ENCODE data around the gene MEN1.
A peak's percentile ranks its signal among the peaks of the same experiment; 100 is the strongest.

The MEN1 gene

DNA sequence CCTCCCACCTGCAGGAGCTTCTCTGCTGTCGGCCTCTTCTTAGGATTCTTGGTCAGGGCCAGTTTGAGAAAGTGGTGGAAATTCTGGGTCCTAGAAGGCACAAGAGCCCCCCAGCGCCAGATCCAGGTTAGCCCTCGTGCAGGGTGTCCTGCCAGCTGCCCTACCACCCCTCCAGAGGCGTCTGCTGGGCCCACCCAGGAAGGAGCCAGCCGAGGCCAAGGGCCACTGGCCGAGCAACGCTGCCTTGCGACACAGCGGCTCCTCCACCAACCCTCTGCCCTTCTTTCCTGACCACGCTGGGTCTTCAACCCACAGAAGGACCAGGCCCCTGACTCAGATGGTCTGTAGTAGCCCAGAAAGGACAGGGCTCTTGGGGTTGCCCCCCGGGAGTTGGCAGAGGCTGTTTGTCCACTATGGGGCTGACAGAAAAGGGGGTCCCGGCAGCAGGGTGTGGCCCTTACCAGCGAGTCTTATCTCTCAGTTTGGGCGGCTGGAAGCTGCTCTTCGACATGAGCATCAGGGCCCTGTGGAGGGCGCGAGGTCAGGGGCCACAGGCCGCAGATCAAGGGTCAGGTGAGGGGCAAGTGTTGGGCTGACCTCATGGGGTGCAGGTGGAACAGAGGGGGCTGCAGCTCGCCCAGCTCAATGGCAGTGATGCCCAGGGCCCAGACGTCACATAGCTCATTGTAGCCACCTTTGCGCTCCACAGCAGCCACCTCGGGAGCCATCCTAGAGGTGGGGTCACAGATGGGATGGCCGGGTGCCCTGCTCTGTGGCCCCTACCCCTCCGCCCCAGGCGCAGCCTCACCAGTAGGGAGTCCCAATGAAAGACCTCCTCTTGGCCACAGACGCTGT, 9.8 kb downstream of the MEN1 start:
- no peak for DNase-seq

DNA sequence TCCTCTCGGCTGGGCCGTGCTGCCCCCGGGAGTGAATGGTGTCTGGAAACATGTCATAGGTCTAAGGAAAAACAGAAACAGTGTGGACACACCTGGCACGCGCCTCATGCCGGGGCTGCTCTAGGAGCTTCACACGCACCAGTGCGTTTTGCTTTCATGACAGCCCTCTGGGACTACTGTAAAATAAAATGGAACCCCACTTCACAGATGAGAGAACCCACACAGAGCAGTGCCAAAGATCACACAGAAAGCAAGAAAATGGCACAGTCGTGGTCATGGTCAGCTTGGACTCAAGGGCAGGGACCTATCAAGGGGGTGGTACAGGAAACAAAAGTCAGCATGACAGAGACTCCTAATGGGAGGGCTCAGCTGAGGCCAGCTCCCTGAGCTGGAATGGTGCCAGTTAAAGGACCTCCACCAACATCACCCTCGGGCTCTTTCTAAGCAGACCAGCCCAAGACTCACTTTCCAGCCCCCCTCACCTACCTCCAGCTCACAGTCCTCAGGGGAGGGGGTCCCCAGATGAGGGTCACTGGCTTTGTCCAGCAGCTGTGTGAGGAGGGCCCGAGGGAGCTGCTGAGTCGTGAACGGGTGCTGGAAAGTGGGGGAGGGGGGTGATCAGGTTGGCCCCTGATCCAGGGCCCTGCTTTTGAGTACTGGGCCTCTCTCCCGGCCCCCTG, 10.6 kb downstream of the MEN1 start:
- DNase-seq: no peak

DNA sequence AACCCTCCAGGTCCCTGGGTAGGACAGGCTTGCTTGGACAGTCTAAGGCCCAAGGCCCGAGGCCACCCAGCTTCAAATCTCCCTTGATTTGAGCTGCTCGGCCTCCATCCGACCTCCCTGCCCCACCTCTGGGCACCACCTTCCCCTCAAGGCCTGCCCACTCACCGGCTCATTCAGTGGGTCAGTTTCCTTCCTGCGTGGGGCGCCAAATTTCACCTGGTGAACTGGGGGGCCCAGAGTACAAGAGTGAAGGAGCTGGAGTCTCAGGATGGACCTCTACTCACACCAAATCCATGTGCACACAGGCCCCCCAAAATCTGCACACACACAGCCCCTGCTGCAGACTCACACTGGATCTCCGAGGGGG, 11.1 kb downstream of the MEN1 start:
- no peak for DNase-seq

DNA sequence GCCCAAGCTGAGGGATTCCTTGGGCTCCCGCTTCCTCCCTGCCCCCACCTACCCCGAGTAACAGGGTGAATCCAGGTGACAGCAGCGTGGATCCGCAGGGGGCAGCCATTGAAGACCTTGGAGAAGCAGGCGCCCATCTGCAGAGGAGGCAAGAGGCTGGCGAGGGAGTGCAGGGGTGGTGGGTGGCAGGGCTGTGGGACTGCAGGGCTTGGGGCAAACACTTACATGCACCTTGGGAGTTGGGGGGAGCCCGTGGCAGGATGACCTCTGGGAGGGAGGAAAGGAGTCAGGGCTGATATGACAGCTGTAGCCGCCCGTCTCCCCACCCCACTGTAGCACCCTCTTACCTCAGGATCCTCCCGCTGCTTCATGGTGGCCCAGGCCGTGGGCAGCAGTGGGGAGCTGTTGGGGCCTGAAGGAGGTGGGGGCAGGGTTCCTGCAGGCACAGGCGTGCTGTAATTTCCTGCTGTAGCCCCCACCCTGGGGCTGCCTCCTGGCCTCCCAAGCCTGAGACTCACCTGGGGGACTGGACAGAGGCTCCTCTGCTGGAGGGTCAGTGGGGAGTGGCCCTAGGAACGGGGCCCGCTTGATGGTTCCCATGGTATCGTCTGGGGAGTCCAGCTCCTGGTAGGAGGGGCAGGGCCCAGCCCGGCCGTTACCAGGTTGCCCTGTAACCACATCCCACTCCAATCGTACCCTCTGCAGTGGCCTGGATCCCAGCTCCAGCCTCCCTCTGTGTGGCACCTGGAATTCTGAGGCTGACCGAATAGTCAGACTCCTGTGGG, 13.4 kb downstream of the MEN1 start:
- no peak for DNase-seq

DNA sequence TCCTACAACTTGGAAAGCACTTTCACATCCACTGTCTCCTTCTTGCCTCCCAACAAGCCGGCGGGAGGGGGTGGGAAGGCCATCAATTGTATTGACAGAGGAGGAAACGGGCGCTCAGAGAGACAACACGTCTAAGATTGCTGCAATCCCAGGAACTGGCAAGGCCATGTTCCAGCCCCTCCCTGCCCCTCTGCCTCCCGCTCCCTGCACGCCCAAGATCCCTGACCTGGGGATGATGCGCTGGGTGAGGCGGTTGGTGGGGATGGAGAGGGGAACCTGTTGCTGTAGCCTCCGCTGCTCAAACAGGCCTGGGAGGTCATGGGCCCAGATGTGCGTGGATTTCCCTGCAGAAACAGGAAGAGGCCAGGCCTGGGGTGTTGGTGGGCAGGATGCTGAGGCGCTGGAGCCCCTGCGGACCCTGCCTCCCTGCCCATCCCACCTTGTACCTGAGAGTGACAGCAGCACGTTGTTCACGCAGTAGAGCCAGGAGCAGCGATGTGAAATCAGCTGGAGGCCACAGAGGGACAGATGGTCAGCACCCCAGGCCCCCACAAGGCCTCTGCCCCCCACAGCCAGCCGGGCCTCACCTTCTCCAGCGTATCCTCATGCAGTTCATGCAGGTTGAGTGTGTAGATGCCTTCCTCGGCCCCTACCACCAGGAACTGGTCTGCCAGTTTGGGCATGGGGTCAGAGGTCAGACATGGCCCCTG, 14.1 kb downstream of the MEN1 start:
- no peak for DNase-seq

DNA sequence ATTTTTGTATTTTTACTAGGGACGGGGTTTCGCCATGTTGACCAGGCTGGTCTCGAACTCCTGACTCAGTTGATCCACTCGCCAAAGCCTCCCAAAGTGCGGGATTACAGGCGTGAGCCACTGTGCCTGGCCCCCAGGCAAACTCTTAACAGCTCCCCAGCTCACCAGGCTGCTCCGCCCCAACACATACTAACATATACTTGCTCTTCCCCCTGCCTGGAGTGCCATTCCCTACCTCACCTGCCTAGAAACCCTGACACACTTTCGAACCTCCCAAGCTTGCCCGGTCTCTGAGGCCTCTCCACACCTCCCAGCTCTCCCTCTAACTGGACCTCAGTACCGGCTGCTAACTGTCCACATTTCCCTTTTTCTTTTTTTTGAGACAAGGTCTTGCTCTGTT, 15.8 kb downstream of the MEN1 start:
- no peak for DNase-seq

DNA sequence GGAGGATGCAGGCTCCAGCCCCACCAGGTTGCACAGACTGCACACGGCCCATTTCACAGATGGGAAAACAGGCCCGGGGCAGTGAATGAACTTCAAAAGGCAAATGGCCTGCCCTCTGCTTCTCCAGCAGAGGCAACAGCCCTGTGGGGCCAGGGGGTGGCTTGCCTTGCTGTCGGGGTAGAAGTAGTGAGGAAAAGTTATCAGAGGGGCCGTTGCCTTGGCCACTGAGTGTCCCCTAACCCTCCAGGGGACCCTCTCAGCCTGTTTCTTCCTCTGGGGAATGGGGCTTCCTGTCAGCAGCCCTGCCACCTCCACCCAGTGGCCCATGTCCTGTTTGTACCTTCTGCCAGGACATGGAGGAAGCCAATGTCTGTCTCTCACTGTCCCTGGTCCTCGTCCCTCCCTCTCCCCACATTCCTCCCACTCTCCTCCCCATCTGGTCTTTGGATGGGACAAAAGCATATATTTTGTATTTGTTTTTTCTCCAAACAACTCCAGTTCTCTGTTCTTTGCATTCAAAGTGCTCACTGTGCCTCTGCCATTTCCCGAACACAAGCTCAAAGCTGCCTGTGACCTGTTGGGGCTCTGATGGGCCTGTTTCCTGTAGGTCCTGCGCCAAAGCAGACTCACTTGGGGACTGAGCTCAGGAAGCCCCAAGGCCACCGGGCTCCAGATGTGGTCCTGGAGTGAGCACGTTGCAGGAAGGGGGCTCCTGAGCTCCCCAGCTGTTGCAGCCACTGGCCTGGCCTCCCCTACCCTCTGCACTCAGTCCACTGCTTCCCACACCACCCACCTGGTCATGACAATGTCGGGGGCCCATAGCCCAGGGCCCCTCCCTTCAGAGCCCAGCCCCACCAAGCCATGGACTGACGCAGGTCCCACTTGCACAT, 16.8 kb downstream of the MEN1 start:
- DNase-seq: no peak

DNA sequence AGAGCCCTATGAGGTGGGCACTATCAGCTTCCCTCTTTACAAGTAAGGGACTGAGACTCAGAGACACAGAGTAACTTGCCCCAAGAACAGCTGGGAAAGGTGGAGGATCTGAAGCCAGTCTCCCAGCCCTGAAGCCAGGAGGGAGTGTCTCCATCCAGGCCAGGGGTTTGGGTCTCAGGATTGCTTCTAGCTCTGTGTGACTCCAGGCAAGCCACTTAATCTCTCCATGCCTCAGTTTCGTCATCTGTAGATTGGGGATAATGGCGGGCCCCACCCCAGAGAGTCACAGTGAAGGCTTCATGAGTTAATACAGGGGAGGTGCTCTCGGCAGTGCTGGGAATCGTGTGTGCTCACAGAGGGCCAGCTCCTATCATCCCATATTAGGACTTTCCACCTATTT, 17.9 kb downstream of the MEN1 start:
- no peak for DNase-seq

DNA sequence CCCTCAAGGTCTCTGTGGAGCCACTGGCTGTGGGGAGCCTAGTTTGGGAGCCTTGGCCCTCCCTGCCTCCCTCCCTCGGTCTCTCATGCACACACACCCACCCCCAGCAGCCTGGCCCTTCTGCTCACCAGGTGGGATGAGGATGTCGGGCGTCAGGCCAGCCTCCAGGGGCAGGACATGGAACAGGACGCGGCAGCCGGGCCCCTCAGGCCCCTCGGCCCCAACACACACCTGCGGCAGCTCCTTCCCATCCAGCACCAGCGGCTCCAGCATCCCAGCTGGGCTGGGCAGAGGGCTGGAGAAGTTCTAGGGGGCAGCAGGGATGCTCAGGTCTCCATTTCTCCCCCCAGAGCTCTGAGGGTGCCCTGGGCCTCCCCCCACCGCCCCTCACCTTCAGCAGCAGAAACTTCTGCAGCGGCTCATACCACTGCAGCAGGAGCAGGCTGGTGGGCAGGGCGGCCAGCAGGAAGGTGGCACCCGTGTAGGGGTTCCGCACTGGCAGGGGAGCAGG, 18.5 kb downstream of the MEN1 start:
- no peak for DNase-seq

DNA sequence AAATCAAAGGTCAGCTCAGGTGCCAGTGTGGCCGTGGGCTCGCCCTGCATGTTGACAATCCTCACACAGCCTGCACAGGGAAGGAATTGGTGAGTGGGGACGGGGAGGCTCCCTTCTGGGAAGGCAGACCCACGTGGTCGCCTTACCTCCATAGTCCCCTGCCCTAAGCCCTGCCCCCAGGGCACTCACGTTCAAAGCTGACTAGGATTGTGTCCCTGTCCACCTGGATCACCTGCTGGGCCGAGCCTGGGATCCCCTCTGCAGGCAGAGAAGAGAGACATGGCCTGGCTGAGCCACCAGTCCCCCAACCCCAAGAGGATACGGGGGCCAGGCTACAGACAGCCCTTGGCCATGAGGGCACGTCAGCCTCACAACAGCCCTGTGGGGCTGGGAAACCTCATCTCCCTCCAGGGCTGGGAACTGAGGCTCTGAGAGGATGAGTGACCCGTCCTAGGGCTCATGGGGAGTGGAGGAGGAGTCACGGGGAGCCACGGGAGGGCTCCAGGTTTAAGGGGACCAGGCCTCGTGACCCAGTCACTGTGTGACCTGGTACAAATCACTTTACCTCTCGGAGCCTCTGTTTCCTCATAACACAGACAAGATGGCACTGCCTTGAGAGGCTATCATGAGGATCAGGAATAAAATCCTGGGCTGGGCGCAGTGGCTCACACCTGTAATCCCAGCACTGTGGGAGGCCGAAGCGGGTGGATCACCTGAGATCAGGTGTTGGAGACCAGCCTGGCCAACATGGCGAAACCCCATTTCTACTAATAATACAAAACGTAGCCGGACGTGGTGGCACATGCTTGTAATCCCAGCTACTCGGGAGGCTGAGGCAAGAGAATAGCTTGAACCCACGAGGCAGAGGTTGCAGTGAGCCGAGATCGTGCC, 19.9 kb downstream of the MEN1 start:
- DNase-seq: no peak

DNA sequence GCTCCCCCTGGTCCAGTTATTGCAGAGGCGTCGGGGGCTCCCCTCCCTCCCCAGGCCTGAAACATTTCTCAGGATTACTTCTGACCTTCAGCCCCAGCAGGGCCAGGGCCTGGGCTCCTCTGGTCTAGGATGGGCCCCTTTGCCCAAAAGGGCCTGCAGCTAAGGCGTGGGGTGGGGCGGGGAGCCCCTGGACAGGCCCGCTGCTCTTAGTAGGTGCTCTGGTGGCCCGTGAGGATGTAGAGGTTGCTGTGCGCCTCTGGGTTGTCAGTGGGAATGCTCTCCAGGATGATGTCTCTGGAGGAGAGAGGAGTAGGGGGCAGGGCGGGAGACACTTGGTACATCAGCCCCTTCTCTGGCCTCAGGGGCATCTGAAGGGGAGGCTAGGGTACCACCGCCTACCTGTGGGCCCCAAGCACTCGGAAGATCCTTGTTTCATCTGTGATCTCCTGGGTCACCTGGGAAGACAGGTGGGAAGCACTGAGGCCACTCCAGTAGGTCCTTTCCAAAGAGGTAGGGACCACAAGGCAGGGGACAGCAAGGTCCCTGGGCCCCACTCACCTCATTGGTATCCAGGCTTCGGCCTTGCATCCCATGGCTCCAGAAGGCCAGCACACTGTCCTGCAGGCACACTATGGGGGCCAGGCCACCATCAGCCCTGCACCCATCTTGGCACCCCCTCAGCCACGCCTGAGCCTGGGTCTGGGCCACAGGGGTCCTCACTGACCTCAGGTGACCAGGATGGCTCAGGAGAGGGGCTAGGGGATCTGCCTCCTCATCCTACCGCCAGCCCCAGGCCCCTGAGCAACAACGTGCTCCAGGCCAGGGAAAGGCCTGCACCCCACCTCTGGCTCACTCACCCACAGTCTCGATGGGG, 20.8 kb downstream of the MEN1 start:
- no peak for DNase-seq

DNA sequence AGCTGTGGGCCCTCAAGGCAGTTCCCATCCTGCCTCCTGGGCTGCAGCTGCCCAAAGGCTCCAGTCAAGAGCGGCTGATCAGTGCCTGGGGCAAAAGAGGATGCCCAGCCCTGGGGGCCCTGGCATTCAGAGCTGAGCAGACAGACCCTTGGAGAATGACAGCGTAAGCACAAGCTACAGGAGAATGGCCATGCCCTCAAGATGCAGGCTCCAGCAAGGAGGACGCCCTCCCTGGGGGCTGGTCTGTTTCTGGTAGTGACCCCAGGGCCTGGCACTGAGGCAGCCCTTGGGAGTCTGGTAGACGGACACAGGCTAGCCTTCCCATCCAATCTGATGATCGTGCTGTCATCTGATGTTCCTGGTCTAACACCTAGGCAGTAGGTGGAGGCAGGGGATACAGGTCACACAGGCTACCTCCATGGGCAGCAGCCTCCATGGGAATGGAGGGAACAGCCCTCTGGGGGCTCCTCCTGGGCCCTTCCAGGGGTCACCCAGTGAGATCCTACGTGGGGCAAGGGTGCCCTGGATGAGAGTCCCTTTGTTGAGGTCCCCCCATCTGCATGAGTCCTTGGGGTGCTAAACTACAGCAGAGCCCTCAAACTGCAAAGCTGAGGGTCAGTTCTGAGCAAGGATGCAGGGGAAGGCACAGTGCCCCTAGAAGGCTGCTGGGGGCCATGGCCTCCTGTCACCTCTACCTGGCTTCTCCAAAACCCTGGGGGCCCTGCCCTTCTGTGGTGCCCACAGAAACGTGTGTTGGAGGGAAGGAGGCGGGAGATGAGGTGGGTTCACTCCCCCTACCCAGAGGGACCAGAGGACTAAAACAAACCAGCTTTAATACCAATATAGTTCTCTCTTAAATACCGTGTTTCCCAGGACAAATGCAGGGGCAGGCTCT, 21.8 kb downstream of the MEN1 start:
- DNase-seq: no peak

DNA sequence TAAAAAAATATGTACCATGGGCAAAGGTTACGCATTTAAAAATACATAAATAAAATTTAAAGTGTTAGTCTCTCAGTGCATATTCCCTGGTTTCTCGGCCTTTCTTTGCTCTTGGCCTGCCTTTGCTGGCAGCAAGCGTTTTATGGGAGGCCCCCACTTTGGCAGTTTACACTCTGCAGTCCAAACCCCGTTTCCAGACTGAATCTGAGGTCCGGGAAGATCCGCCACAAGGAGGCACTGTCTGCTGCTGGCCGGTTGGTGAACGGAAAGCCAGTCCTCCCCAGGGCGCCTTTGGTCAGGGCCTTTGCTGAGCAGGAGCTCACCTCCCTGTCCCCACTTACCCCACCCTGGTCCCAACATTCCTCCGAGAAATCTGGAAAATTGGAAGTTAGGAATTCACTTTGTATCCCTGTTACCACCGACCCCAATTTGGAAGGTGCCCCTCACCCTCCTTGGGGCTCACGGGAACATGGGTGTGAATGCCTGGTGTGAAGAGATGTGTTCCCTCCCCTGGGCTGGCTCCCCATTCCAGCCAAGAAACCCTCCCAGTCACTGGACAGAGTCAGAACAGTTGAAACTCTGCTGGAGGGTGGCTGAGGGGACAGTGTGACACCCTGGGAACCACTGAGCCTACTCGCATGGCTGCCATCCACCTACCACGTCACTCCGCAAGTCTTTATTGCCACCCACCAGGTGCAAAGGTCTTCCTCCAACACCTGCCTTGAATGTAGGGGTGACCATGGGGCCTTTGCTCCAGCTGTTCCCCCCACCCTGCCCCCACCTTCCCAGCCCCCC, 22.6 kb downstream of the MEN1 start:
- peak in 1 of 2 donors; percentile 14 for DNase-seq

DNA sequence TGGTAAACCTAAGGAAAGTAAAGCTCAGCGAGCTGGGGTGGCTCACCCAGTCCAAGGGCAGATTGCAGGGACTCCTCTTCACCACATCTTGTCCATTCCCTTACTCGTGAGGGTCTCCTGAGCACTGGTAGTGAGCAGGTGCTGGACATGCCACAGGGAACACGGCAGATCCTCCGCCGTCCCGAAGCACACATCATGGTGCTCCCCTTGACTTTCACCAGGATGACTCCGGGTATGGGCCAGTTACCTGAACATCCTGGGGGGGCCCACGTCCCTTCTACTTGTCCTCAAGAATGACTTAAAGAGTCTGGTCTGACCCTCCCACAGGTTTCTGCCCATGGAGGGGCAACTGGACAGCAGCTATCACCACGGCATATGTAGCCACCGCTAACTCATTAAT, 24.0 kb downstream of the MEN1 start:
- no peak for DNase-seq

DNA sequence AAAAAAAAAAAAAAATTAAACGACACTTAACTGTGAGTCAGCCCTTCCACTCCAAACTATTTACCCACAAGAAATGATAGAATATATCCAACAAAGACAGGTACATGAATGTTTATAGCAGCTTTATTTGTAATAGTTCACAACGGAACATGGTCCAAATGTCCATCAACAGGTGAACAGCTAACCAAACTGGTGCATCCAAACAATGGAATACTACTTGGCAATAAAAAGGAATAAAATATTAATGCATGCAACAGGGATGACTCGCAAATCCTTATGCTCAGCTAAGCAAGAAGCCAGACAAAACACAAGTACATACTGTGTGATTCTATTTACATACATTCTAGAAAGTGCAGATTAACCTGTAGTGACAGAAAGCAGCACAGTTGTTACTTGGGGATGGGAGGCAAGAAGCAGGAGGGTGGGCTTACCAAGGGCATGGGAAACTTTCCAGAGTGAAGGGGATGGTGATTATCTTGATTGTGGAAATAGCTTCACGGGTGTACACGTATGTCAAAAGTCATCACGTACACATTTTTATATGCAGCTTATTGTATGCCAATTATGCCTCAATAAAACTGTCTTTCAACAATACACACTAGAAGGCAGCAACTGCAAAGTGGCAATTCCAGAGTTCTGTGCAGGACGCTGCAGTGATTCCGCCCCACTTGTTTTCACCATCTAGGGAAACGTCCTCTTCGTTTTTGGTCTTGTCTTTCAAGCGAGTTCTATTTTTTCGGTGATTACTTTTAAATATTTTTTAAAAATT, 25.4 kb downstream of the MEN1 start:
- DNase-seq: no peak

DNA sequence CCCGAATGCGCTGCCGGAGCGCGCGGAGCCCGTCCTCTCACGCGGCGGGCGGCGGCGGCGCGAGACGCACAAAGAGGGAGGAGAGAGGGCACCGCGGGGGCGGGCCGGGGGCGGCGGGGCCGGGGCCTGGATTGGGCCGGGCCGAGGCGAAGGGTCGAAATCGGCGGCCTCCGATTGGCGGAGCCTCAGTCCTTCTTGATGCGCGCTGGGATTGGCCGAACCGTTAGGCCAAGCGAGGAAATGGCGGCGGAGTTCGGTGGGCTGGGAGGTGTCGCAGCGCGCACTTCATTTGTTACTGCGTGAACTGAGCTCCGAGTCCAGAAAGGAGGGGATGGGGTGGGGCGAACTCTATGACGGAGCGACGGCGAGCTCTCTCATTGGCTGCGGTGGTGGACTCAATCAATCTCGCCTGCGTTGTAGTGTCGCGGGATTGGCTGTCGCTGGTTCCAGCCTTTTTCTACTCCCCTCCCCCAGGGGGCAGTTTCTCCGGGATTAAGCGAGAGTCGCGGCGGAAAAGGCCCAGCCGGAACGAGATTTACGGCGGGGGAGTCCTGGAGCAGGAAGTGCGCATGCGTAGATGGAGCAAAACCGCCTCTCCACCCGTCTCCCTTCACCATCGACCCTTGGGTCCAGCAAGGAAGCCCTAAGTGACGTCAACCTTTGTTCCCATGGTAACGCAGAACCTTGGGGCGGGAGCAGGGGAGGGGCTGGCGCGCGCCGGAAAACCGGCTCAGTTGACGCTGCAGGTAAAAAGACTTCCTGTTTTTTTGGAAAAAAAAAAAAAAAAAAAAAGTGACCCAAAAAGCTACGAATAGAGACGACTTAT, 31.7 kb downstream of the MEN1 start, which contains the start of gene SF1:
SF1 (minus strand) TSS at position 70 of the 826 bp plus-strand sequence. CDS start 150 bp downstream, outside the sequence.
- peak; percentile 99 for DNase-seq
